GM12878 (cell line): Measurements from ENCODE around the gene DHX40. TPM values are rescaled to one million over a fixed set of nuclear protein-coding genes. Genes with fewer than 3 reads are reported as not detected.

ENCODE experiments used
- ASH2L ChIP-seq: fragments of 300-600, 200-600 bp; sonication (generic); IDR thresholded peaks from 2 replicates; pipeline ENCODE4 v1.6.1; 2017; ENCODE audit warnings: low read depth, mild to moderate bottlenecking, borderline replicate concordance
- CHD4 ChIP-seq: fragments of 200-600 bp; sonication (generic); IDR thresholded peaks from 2 replicates; pipeline ENCODE4 v1.6.1; 2016; ENCODE audit warnings: mild to moderate bottlenecking
- EP300 ChIP-seq, 2 experiments: fragments of 150-350 bp in 1 of 2; IDR thresholded peaks; 2 replicates each; pipeline ENCODE4 v1.6.1; 2011 to 2012; ENCODE audit warnings: low read depth in 2 of 2, low read length in 2 of 2, borderline replicate concordance in 1 of 2, improper control_type of control experiment in 1 of 2, inconsistent platforms in 1 of 2; ENCODE audit not compliant: control insufficient read depth in 1 of 2
- HCFC1 ChIP-seq: fragments of 150-350 bp; IDR thresholded peaks from 2 replicates; pipeline ENCODE4 v1.6.1; 2014; ENCODE audit warnings: low read length
- IKZF1 ChIP-seq: fragments of 450-650 bp; conservative IDR thresholded peaks from 2 replicates; pipeline ENCODE4 v1.6.1; 2017; ENCODE audit warnings: antibody characterized with exemption, mild to moderate bottlenecking
- IRF4 ChIP-seq: IDR thresholded peaks from 2 replicates; pipeline ENCODE4 v1.6.1; 2011; ENCODE audit warnings: low read depth, low read length
- KAT2A ChIP-seq: conservative IDR thresholded peaks from 2 replicates; pipeline ENCODE4 v1.6.1; 2011; ENCODE audit warnings: low read depth, low read length; ENCODE audit not compliant: control insufficient read depth
- NBN ChIP-seq: fragments of 450-650 bp; IDR thresholded peaks from 2 replicates; pipeline ENCODE4 v1.6.1; 2016
- PAX5 ChIP-seq: IDR thresholded peaks from 2 replicates; pipeline ENCODE4 v1.6.1; 2011; ENCODE audit warnings: low read depth, low read length, borderline replicate concordance
- RCOR1 ChIP-seq: conservative IDR thresholded peaks from 2 replicates; pipeline ENCODE4 v1.6.1; 2012; ENCODE audit warnings: low read depth, low read length, improper control_type of control experiment
- SMAD1 ChIP-seq: fragments of 450-650 bp; IDR thresholded peaks from 2 replicates; pipeline ENCODE4 v1.6.1; 2018; ENCODE audit warnings: mild to moderate bottlenecking, low read depth; ENCODE audit not compliant: partially characterized antibody
- ZBED1 ChIP-seq: IDR thresholded peaks from 2 replicates; pipeline ENCODE4 v1.6.1; 2016; ENCODE audit warnings: borderline replicate concordance
- ZBTB11 ChIP-seq: fragments of 450-650 bp; formaldehyde crosslinking; IDR thresholded peaks from 2 replicates; pipeline ENCODE4 v1.5.0; 2022; ENCODE audit warnings: mild to moderate bottlenecking, missing genetic modification characterization
- ZNF622 ChIP-seq: fragments of 450-650 bp; IDR thresholded peaks from 2 replicates; pipeline ENCODE4 v1.6.1; 2017; ENCODE audit warnings: mild to moderate bottlenecking, inconsistent platforms
- ZSCAN29 ChIP-seq: fragments of 450-650 bp; IDR thresholded peaks from 2 replicates; pipeline ENCODE4 v1.6.1; 2017; ENCODE audit warnings: mild to moderate bottlenecking, moderate library complexity
- polyA plus RNA-seq, 11 experiments: library from polyadenylated mRNA; depleted of rRNA in 4 of 11; unstranded in 6 of 11; stranded (reverse) in 5 of 11; fragments of >200 nt; fragmentation: Nextera tagmentation in 4 of 11; fragmentation: Illumina TruSeq in 1 of 11; extraction: Ambion mirVana in 4 of 11; extraction: Trizol in 1 of 11; gene quantifications; 1 replicate in 1 of 11; 2 replicates in 10 of 11; pipeline versions ENCODE4 v1.2.1 to v1.2.3, GENCODE V29; 2011 to 2016; ENCODE audit warnings: inconsistent platforms in 2 of 11, missing spikeins in 2 of 11, low read depth in 1 of 11
- total RNA-seq, 4 experiments: library from RNA; depleted of rRNA in 3 of 4; stranded (reverse); fragments of >200 nt in 3 of 4; fragmentation: Illumina TruSeq in 1 of 4; extraction: Trizol in 1 of 4; gene quantifications; 2 replicates each; pipeline versions ENCODE4 v1.2.1 to v1.2.3, GENCODE V29; 2013 to 2021
- TF ChIP-seq, protein P1 (sequence below): fragments of 450-650 bp; IDR thresholded peaks from 2 replicates; pipeline ENCODE4 v1.6.1; 2017; ENCODE audit warnings: low read depth, mild to moderate bottlenecking, moderate library complexity
- TF ChIP-seq, protein P2 (sequence below): fragments of 150-350 bp; IDR thresholded peaks from 2 replicates; pipeline ENCODE4 v1.6.1; 2016; ENCODE audit warnings: low read depth, low read length

The DHX40 gene
- total and polyA plus RNA-seq, 10 of the 15 experiments (the other 5 are each of a cell fraction or from before 2014, with no cell fraction given), result 4.8 to 29.2 (median 12.0) TPM

DNA sequence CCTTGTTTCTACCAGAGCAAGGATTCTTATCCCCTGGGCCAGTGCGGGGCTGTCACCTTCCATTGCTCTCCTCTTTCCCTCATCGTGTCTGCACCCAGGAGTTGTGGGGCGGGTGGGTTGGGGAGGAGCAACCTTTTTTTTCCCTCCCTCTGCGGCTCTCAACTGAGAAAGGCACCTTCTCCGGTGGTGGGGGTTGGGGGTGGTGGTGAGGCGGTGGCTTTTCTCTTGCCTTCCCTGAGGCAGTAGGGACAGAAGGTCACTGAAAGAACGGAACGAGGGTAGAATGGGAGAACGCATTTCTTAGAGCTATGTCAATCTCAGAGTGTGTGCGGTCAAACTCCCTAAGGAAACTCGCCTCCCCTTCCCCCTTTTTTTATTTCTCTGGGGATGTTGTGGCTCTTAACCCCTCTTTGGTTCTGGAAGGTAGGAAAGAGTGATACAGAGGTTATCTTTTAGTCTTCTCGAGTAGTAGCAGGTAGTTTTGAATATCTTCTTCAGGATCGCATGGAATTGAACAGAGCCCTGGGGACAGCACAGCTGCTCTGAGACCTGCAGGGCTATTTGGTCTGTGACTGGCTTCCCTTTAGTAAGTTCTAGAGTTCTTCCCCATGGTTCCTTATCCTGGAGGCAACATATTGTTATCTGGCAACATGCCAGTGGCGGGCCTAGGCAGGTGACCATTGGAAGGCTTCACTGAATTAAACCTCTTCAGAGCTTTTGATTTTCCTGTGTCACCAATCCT, 55.3 kb downstream of the DHX40 start (continued):
- TF ChIP-seq RCOR1 (no peak), PAX5 (no peak), ZNF622 (no peak), EP300 (IDR thresholded peaks at IDR 0.05; ENCODE audit: borderline replicate concordance in 1 of 2, control insufficient read depth in 1 of 2, low read depth in 2 of 2, low read length in 2 of 2) (no peak), ZBED1 (no peak), KAT2A (no peak), ZBTB11 (CRISPR knock-in tag) (no peak), HCFC1 (no peak), SMAD1 (no peak), CHD4 (no peak), NBN (peak; percentile 45; the same call in 1 of the 2 replicates), IRF4 (no peak), IKZF1 (peak; percentile 36; the same call in 1 of the 2 replicates), ASH2L (no peak), ZSCAN29 (no peak)
- TF ChIP-seq, protein P1, sequence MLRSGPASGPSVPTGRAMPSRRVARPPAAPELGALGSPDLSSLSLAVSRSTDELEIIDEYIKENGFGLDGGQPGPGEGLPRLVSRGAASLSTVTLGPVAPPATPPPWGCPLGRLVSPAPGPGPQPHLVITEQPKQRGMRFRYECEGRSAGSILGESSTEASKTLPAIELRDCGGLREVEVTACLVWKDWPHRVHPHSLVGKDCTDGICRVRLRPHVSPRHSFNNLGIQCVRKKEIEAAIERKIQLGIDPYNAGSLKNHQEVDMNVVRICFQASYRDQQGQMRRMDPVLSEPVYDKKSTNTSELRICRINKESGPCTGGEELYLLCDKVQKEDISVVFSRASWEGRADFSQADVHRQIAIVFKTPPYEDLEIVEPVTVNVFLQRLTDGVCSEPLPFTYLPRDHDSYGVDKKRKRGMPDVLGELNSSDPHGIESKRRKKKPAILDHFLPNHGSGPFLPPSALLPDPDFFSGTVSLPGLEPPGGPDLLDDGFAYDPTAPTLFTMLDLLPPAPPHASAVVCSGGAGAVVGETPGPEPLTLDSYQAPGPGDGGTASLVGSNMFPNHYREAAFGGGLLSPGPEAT, result no peak
- TF ChIP-seq, protein P2, sequence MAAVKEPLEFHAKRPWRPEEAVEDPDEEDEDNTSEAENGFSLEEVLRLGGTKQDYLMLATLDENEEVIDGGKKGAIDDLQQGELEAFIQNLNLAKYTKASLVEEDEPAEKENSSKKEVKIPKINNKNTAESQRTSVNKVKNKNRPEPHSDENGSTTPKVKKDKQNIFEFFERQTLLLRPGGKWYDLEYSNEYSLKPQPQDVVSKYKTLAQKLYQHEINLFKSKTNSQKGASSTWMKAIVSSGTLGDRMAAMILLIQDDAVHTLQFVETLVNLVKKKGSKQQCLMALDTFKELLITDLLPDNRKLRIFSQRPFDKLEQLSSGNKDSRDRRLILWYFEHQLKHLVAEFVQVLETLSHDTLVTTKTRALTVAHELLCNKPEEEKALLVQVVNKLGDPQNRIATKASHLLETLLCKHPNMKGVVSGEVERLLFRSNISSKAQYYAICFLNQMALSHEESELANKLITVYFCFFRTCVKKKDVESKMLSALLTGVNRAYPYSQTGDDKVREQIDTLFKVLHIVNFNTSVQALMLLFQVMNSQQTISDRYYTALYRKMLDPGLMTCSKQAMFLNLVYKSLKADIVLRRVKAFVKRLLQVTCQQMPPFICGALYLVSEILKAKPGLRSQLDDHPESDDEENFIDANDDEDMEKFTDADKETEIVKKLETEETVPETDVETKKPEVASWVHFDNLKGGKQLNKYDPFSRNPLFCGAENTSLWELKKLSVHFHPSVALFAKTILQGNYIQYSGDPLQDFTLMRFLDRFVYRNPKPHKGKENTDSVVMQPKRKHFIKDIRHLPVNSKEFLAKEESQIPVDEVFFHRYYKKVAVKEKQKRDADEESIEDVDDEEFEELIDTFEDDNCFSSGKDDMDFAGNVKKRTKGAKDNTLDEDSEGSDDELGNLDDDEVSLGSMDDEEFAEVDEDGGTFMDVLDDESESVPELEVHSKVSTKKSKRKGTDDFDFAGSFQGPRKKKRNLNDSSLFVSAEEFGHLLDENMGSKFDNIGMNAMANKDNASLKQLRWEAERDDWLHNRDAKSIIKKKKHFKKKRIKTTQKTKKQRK, result no peak
- TF ChIP-seq, all 136 proteins: peak for 7
